GM12864 (cell line): Measurements from ENCODE around the gene APP.
"Not testable (repeated sequence)": the region's sequence is repeated elsewhere in the genome, so short reads cannot be mapped to it uniquely, and the experiment has no call there.

Experiments
- DNase-seq: peaks from one replicate; pipeline ENCODE4 v3.0.0-alpha.2; 2011; ENCODE audit warnings: low read depth
- H3K4me3 ChIP-seq: 2 replicates; pipeline ENCODE4 v1.5.1; 2011; ENCODE audit warnings: mild to moderate bottlenecking, low read depth, low read length, control low read depth
- TF ChIP-seq, protein P1 (sequence below): IDR thresholded peaks from 2 replicates; pipeline ENCODE4 v1.5.1; 2011; ENCODE audit warnings: low read depth, mild to moderate bottlenecking, moderate library complexity, low read length, control low read depth, inconsistent platforms; ENCODE audit errors: missing control alignments

The APP gene

DNA sequence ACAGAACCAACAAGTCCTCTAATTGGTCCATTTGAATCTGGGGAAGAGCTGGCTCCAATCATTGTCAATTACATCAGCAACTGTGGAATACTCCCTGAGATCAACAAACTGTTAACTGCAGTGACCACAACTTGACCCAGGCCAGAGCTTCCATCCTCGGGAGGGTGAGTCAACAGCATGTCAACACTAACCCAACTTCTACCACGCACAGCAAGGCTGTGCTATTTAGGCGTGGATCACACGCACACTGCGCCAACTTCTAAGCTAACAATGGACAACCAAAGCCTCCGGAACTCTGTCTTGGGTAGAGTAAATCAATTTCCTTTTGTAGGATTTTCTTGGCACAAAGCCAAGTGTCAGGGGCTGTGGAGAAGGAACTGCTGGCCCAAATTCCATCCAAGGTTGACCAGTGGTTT lies 30.4 kb downstream of the APP start:
- H3K4me3 ChIP-seq: no peak overlapping the region
- TF ChIP-seq, protein P1, sequence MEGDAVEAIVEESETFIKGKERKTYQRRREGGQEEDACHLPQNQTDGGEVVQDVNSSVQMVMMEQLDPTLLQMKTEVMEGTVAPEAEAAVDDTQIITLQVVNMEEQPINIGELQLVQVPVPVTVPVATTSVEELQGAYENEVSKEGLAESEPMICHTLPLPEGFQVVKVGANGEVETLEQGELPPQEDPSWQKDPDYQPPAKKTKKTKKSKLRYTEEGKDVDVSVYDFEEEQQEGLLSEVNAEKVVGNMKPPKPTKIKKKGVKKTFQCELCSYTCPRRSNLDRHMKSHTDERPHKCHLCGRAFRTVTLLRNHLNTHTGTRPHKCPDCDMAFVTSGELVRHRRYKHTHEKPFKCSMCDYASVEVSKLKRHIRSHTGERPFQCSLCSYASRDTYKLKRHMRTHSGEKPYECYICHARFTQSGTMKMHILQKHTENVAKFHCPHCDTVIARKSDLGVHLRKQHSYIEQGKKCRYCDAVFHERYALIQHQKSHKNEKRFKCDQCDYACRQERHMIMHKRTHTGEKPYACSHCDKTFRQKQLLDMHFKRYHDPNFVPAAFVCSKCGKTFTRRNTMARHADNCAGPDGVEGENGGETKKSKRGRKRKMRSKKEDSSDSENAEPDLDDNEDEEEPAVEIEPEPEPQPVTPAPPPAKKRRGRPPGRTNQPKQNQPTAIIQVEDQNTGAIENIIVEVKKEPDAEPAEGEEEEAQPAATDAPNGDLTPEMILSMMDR: no peak
- no peak for DNase-seq

DNA sequence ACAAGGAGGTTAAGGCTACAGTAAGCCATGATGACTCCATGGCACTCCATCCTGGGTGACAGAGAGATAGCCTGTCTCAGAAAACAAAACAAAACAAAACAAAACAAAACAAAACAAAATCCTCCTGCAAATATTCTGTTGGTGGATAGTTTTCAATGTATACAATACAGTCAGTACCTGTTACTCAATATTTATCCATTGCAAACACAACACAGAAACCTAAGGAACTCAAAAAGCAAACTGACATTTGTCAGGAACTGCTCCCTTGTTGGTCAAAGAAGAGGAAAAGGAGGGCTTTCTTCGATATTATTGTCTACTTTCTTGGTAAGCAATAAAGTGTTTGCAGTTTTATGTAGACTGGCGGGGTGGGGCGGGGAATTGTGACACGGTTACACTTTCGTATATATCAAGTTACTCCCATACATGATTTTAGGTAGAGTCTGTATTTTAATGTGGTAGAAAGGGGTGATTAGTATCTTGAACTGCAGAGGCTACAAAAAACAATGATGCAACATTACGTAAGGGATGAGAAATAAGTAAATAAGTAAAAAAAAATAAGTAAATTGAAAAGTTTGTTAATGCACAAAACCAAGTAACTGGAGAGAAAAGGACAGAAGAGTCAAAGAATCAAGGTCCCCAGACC lies 31.8 kb downstream of the APP start:
- DNase-seq: no peak
- H3K4me3 ChIP-seq: no peak overlapping the region
- TF ChIP-seq, protein P1: no peak

DNA sequence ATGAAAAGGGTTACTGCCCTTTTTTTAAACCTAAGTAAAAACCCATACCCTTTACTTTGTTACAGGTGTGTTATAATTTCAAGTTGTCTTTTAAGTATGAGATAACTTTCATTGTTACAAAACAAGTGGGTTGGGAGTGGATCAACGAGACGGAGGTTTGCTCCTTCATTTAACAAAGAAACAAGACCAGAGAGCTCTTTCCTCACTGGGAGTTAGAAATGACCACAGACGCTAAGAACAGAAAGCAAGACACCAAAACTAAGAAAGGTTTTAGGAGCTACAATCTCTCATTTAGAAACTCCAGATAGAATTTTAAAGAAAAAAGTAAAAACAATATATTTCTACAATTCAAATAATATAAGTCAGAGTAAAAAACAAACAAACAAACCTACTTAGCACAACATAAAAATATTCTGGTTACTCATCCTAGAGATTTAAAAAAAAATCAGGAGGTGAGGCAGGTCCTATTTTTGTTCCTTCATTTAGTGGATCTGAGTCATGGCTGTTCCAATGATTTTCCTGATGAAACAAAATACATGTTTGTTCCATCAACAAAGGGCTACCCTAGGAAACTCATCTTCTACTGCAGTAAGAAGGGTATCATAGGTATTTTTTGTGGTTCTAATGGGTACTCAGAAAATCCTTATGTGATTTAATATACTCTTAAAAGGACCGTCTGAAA lies 33.0 kb downstream of the APP start:
- DNase-seq: no peak
- H3K4me3 ChIP-seq: no peak overlapping the region
- TF ChIP-seq, protein P1: no peak

DNA sequence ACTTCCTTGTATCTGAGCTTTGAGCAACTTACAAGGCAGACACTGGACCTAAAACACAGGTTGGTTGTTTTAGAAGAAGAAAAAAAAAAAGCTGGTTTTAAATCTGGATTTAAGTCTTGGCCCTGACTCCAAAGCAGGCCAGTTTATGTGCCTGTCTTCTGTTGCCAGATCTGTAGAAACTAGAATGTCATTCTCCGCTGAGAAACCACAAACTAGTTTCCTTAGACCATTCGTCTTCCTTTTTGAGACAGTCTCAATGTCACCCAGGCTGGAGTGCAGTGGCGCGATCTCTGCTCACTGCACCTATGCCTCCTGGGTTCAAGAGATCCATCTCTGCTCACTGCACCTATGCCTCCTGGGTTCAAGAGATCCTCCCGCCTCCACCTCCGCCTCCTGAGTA lies 33.9 kb downstream of the APP start:
- no peak overlapping the region for H3K4me3 ChIP-seq
- TF ChIP-seq, protein P1: no peak
- DNase-seq: peak; percentile 30

DNA sequence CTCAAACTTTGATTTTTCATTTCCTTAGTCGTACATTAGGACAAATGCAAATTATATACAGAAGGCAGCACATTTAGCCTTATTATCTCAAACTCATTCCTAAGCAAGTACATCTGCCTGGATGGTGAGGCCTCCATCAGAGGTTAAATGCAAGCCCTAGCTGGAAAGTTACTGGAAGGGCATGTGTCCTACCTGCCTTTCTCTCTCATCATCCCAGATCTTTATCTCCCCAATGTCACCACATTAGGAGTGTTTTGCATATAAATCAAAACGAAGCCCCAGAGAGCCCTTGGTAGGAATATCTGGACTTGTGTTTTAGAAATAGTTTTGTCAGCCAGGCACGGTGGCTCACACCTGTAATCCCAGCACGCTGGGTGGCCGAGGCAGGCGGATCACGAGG lies 35.0 kb downstream of the APP start:
- TF ChIP-seq, protein P1: no peak

DNA sequence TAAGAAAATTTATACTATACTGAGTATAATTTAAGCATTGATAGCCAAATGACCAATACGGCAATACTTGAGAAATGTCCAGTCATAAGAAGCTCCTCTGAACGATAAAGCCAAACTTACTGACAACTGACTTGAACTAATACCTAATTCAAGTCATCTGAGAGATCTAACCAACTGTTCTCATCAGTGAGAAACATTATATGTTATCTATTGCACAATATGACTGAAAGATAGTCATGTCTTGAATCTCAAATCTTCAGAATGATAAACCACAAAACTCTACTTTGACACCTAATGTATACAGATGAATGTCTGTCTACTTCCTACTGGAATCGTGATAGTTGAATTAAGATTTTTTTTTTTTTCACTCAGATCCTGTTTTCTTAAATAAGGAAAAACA lies 39.0 kb downstream of the APP start:
- no peak overlapping the region for H3K4me3 ChIP-seq
- no peak for DNase-seq
- TF ChIP-seq, protein P1: no peak

More for the DNA sequence above, 35.0 kb downstream of the APP start:
- no peak overlapping the region for H3K4me3 ChIP-seq
- DNase-seq: no peak

DNA sequence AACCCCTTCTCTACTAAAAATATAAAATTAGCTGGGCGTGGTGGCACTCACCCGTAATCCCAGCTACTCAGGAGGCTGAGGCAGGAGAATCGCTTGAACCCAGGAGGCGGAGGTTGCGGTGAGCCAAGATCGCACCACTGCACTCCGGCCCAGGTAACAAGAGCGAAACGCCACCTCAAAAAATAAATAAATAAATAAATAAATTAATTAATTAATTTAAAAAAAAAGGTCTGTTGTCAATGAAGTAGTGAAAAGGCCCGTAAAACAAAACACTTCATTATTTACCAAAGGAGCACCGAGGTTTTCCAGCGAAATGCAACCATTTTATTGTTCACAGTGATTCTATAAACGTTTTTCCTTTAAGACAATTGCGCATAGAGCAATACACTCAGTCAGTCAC lies 39.5 kb downstream of the APP start:
- not testable (repeated sequence) for DNase-seq, H3K4me3 ChIP-seq
